Neural cell (in vitro differentiated cells): ENCODE results near the gene LARGE1.

Source experiments
- EP300 ChIP-seq: fragments of 450-650 bp; conservative IDR thresholded peaks from 2 replicates; pipeline ENCODE4 v1.6.1; 2014; ENCODE audit warnings: antibody characterized with exemption, mild to moderate bottlenecking, moderate library complexity; ENCODE audit not compliant: poor library complexity, severe bottlenecking
- EZH2 ChIP-seq: fragments of 200-600, 300-800 bp; shearing (Covaris generic), sonication (generic); IDR thresholded peaks from 2 replicates; pipeline ENCODE4 v1.6.1; 2014; ENCODE audit warnings: antibody characterized with exemption, low read length, borderline replicate concordance, mild to moderate bottlenecking; ENCODE audit not compliant: insufficient read depth, poor library complexity, severe bottlenecking
- MXI1 ChIP-seq: fragments of 450-650 bp; conservative IDR thresholded peaks from 2 replicates; pipeline ENCODE4 v1.6.1; 2014; ENCODE audit warnings: antibody characterized with exemption, mild to moderate bottlenecking; ENCODE audit not compliant: poor library complexity, severe bottlenecking
- POLR2AphosphoS5 ChIP-seq: IDR thresholded peaks from 2 replicates; pipeline ENCODE4 v1.6.1; 2012
- RAD21 ChIP-seq: fragments of 450-650 bp; conservative IDR thresholded peaks from 2 replicates; pipeline ENCODE4 v1.6.1; 2014; ENCODE audit warnings: antibody characterized with exemption, mild to moderate bottlenecking, moderate library complexity
- TAF1 ChIP-seq: IDR thresholded peaks from 2 replicates; pipeline ENCODE4 v1.6.1; 2012; ENCODE audit warnings: low read depth
- TF ChIP-seq, protein P1 (sequence below): fragments of 450-650 bp; IDR thresholded peaks from 2 replicates; pipeline ENCODE4 v1.5.1; 2014; ENCODE audit warnings: antibody characterized with exemption, mild to moderate bottlenecking, moderate library complexity; ENCODE audit not compliant: poor library complexity, severe bottlenecking
- TF ChIP-seq, protein P2 (sequence below): IDR thresholded peaks from 2 replicates; pipeline ENCODE4 v1.6.1; 2012; ENCODE audit warnings: borderline replicate concordance

DNA sequence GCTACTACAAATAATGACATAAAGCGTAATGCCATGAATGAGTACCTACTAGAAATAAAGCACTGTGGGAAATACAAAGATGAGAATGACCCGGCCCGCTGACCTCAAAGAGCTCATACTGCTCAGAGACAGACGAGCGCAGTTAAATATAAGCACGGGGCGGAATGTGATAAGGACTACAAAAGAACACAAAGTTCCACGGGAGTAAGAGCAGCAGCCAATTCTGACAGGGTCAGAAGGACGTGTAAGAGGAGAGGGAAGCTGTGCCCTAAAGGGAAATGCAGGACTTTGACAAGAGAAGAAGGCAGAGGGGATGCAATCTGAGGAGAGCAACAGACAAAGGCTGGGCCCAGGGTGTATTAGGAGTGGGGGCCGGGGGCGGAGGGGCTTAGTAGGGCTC is 314.6 kb downstream of the LARGE1 start:
- TF ChIP-seq, protein P1, sequence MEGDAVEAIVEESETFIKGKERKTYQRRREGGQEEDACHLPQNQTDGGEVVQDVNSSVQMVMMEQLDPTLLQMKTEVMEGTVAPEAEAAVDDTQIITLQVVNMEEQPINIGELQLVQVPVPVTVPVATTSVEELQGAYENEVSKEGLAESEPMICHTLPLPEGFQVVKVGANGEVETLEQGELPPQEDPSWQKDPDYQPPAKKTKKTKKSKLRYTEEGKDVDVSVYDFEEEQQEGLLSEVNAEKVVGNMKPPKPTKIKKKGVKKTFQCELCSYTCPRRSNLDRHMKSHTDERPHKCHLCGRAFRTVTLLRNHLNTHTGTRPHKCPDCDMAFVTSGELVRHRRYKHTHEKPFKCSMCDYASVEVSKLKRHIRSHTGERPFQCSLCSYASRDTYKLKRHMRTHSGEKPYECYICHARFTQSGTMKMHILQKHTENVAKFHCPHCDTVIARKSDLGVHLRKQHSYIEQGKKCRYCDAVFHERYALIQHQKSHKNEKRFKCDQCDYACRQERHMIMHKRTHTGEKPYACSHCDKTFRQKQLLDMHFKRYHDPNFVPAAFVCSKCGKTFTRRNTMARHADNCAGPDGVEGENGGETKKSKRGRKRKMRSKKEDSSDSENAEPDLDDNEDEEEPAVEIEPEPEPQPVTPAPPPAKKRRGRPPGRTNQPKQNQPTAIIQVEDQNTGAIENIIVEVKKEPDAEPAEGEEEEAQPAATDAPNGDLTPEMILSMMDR = no peak
- TF ChIP-seq EZH2 (no peak), EP300 (no peak), POLR2AphosphoS5 (no peak), RAD21 (no peak), TAF1 (no peak), MXI1 (no peak)
- TF ChIP-seq, protein P2, sequence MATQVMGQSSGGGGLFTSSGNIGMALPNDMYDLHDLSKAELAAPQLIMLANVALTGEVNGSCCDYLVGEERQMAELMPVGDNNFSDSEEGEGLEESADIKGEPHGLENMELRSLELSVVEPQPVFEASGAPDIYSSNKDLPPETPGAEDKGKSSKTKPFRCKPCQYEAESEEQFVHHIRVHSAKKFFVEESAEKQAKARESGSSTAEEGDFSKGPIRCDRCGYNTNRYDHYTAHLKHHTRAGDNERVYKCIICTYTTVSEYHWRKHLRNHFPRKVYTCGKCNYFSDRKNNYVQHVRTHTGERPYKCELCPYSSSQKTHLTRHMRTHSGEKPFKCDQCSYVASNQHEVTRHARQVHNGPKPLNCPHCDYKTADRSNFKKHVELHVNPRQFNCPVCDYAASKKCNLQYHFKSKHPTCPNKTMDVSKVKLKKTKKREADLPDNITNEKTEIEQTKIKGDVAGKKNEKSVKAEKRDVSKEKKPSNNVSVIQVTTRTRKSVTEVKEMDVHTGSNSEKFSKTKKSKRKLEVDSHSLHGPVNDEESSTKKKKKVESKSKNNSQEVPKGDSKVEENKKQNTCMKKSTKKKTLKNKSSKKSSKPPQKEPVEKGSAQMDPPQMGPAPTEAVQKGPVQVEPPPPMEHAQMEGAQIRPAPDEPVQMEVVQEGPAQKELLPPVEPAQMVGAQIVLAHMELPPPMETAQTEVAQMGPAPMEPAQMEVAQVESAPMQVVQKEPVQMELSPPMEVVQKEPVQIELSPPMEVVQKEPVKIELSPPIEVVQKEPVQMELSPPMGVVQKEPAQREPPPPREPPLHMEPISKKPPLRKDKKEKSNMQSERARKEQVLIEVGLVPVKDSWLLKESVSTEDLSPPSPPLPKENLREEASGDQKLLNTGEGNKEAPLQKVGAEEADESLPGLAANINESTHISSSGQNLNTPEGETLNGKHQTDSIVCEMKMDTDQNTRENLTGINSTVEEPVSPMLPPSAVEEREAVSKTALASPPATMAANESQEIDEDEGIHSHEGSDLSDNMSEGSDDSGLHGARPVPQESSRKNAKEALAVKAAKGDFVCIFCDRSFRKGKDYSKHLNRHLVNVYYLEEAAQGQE = no peak
